HG03565 (cell line): Measurements from ENCODE around the gene VAMP5.

Source experiments
- ATAC-seq: cut with Tn5 transposase; IDR thresholded peaks from one replicate; pipeline ENCODE4 v1.9.1; 2021; ENCODE audit warnings: mild to moderate bottlenecking, moderate library complexity; ENCODE audit not compliant: unreplicated experiment

VAMP5 gene

GRCh38 chr2:85623991-85624390, 39.8 kb downstream of the VAMP5 start:
- ATAC-seq, result no peak

GRCh38 chr2:85628658-85629057, 44.4 kb downstream of the VAMP5 start:
- no peak for ATAC-seq

DNA sequence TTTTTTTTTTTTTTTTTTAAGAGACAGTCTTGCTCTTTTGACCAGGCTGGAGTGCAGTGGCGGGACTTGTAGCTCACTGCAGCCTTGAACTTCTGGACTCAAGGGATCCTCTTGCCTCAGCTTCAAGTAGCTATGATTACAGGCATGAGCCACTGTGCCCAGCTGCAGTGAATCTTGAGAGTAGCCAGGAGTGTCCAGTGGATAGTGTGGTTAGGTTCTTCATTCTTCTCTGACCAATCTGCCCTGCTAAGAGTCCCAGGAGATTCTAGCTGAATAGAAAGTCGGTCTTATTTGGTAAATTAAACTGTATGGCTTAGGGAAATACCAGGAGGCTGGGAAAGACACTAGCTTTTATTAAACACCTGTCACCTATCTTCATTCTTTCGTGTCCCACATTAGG, 47.1 kb downstream of the VAMP5 start:
- no peak for ATAC-seq

- no peak for ATAC-seq
Observed at GRCh38 chr2:85635011-85635410, 50.8 kb downstream of the VAMP5 start.

- ATAC-seq, result no peak
Observed at GRCh38 chr2:85635636-85636035, 51.4 kb downstream of the VAMP5 start.

DNA sequence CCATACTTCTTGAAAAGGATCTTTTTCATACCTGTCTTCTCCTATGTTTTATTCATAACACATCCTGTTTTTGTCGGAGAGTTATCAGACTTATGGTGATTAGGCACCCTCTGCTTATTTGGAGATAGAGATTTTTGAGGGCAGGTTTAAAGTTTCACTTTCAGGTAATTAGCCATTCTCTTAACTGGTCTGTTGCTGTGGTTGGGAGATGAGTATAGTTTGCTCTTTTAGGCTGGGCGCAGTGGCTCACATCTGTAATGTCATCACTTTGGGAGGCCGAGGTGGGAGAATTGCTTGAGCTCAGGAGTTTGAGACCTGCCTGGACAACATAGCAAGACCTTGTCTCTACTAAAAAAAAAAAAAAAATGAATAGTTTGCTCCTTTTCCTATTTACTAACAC, 58.5 kb downstream of the VAMP5 start:
- ATAC-seq, result no peak
